ENCODE data around the gene SETD1B. TPM values are rescaled to one million over a fixed set of nuclear protein-coding genes. Genes with fewer than 3 reads are reported as not detected.

Gene SETD1B
- total and polyA plus RNA-seq, 4 experiments from 2014 or later = 0.13 to 69.3 (median 35.2) TPM

- H3K4me3 ChIP-seq (ENCODE audit: low read length in 2 of 2) = peak overlapping the region; percentile 47 to 61
- H3K4me1 ChIP-seq (ENCODE audit: insufficient read depth, low read length) = peaks cover 38% of the 10 kb centered on the region
- Mint-ChIP-seq H3K4me3 (peak overlapping the region; percentile 85 to 94 (median 88)), H3K4me1 (peaks cover 21 to 56% (median 34%) of the 10 kb centered on the region in 4 donors), H3K27ac (peak overlapping the region; percentile 87 to 96 (median 94)), H3K9me3 (peaks cover 0 to 3% (median 0%) of the 10 kb centered on the region in 8 donors), H3K36me3 (peaks cover 13 to 53% of the 10 kb centered on the region in 2 donors), H3K27me3 (no peaks in the 10 kb centered on the region)
- H3K27me3 ChIP-seq (ENCODE audit: insufficient read depth, low read length) = no peaks in the 10 kb centered on the region
- peak overlapping the region; percentile 91 for H3K27ac ChIP-seq (ENCODE audit: low read depth, low read length)
- H3K36me3 ChIP-seq (ENCODE audit: insufficient read depth, low read length) = peaks cover 21% of the 10 kb centered on the region
- intact Hi-C loops (cut with micrococcal nuclease) = no loop called here
- ChIA-PET POLR2A (ENCODE audit: partially characterized antibody) (interaction anchor here (1.7 to 44.6 kb wide), 5 partner anchors 8 to 127 kb away, joined by 7 to 2727 read pairs (median 117); partner anchors contain the start of genes PSMD9, RHOF, SETD1B and TMEM120B), CTCF (ENCODE audit: partially characterized antibody) (interaction anchor here (14.5 to 15.1 kb wide), 2 partner anchors 10 to 20 kb away, joined by 559 to 918 read pairs; partner anchors contain the start of gene SETD1B)
- H3K9me3 ChIP-seq (ENCODE audit: control insufficient read depth in 1 of 2, low read length in 2 of 2) = no peaks in the 10 kb centered on the region
- peak; percentile 58 to 76 (median 69) for DNase-seq
Observed at GRCh38 chr12:121799156-121799841, 4.5 kb upstream of the SETD1B start.

GRCh38 chr12:121799842-121800693, 3.7 kb upstream of the SETD1B start:
- H3K4me3 ChIP-seq (ENCODE audit: low read length in 2 of 2) = peak overlapping the region; percentile 47 to 61
- no peaks in the 10 kb centered on the region for H3K27me3 Mint-ChIP-seq
- H3K9me3 ChIP-seq (ENCODE audit: control insufficient read depth in 1 of 2, low read length in 2 of 2) = no peaks in the 10 kb centered on the region
- H3K27ac ChIP-seq (ENCODE audit: low read depth, low read length) = peak overlapping the region; percentile 91
- peaks cover 30% of the 10 kb centered on the region for H3K4me1 ChIP-seq (ENCODE audit: insufficient read depth, low read length)
- H3K9me3 Mint-ChIP-seq = peaks cover 0 to 3% (median 0%) of the 10 kb centered on the region in 8 donors
- H3K4me1 Mint-ChIP-seq = peaks cover 14 to 49% (median 26%) of the 10 kb centered on the region in 4 donors
- CTCF ChIA-PET (ENCODE audit: partially characterized antibody) = interaction anchor here (14.5 to 15.1 kb wide), 2 partner anchors 10 to 20 kb away, joined by 559 to 918 read pairs; partner anchors contain the start of gene SETD1B
- peaks cover 13 to 48% of the 10 kb centered on the region in 2 donors for H3K36me3 Mint-ChIP-seq
- H3K27ac Mint-ChIP-seq = peak overlapping the region; percentile 82 to 96 (median 92)
- H3K4me3 Mint-ChIP-seq = peak overlapping the region; percentile 85 to 94 (median 88)
- DNase-seq = peak; percentile 62 to 80 (median 66)
- POLR2A ChIA-PET (ENCODE audit: partially characterized antibody) = interaction anchor here (1.0 to 44.6 kb wide), 10 partner anchors 8 to 220 kb away, joined by 3 to 2727 read pairs (median 35); partner anchors contain the start of genes KDM2B, MORN3, ORAI1 and PSMD9
- H3K27me3 ChIP-seq (ENCODE audit: insufficient read depth, low read length) = no peaks in the 10 kb centered on the region
- intact Hi-C loops (cut with micrococcal nuclease) = no loop called here
- H3K36me3 ChIP-seq (ENCODE audit: insufficient read depth, low read length) = peaks cover 21% of the 10 kb centered on the region

GRCh38 chr12:121800694-121801594, 2.9 kb upstream of the SETD1B start:
- ChIA-PET POLR2A (ENCODE audit: partially characterized antibody) (interaction anchor here (1.0 to 44.6 kb wide), 18 partner anchors 7 to 1432 kb away, joined by 3 to 2727 read pairs (median 10); partner anchors contain the start of genes DIABLO, KDM2B, MORN3 and MPHOSPH9), CTCF (ENCODE audit: partially characterized antibody) (interaction anchor here (1.2 to 16.7 kb wide), 6 partner anchors 5 to 176 kb away, joined by 3 to 918 read pairs (median 284); partner anchors contain the start of genes PSMD9, RHOF and SETD1B)
- no peaks in the 10 kb centered on the region for H3K27me3 ChIP-seq (ENCODE audit: insufficient read depth, low read length)
- H3K27ac ChIP-seq (ENCODE audit: low read depth, low read length) = peak overlapping the region; percentile 91
- peak overlapping the region; percentile 98 for H3K4me3 ChIP-seq (ENCODE audit: low read length in 2 of 2)
- peak; percentile 73 to 78 (median 74) for DNase-seq
- Mint-ChIP-seq H3K27me3 (no peaks in the 10 kb centered on the region), H3K27ac (peak overlapping the region; percentile 98 to 99 (median 99)), H3K9me3 (peaks cover 0 to 3% (median 0%) of the 10 kb centered on the region in 8 donors), H3K4me3 (peak overlapping the region; percentile 92 to 99 (median 98)), H3K4me1 (peaks cover 14 to 47% (median 26%) of the 10 kb centered on the region in 4 donors), H3K36me3 (peaks cover 13 to 48% of the 10 kb centered on the region in 2 donors)
- H3K36me3 ChIP-seq (ENCODE audit: insufficient read depth, low read length) = peaks cover 21% of the 10 kb centered on the region
- peaks cover 26% of the 10 kb centered on the region for H3K4me1 ChIP-seq (ENCODE audit: insufficient read depth, low read length)
- intact Hi-C loops (cut with micrococcal nuclease) = no loop called here
- H3K9me3 ChIP-seq (ENCODE audit: control insufficient read depth in 1 of 2, low read length in 2 of 2) = no peaks in the 10 kb centered on the region

- peak overlapping the region; percentile 98 for H3K4me3 ChIP-seq (ENCODE audit: low read length in 2 of 2)
- no peaks in the 10 kb centered on the region for H3K27me3 Mint-ChIP-seq
- POLR2A ChIA-PET (ENCODE audit: partially characterized antibody) = interaction anchor here (0.7 to 44.6 kb wide), 22 partner anchors 6 to 1600 kb away, joined by 3 to 2727 read pairs (median 7); partner anchors contain the start of genes DIABLO, KDM2B, MPHOSPH9 and MTRFR
- H3K4me3 Mint-ChIP-seq = peak overlapping the region; percentile 92 to 99 (median 98)
- H3K9me3 ChIP-seq (ENCODE audit: control insufficient read depth in 1 of 2, low read length in 2 of 2) = no peaks in the 10 kb centered on the region
- peaks cover 17 to 56% (median 32%) of the 10 kb centered on the region in 4 donors for H3K4me1 Mint-ChIP-seq
- H3K27me3 ChIP-seq (ENCODE audit: insufficient read depth, low read length) = no peaks in the 10 kb centered on the region
- H3K4me1 ChIP-seq (ENCODE audit: insufficient read depth, low read length) = peaks cover 35% of the 10 kb centered on the region
- peak; percentile 76 to 82 (median 78) for DNase-seq
- H3K36me3 ChIP-seq (ENCODE audit: insufficient read depth, low read length) = peaks cover 17% of the 10 kb centered on the region
- intact Hi-C loops (cut with micrococcal nuclease) = loop anchor here (1.0 kb wide), 2 partner anchors 8 to 37 kb away; no protein-coding TSS in a partner anchor
- peaks cover 0 to 3% (median 0%) of the 10 kb centered on the region in 8 donors for H3K9me3 Mint-ChIP-seq
- H3K27ac Mint-ChIP-seq = peak overlapping the region; percentile 98 to 99 (median 99)
- H3K36me3 Mint-ChIP-seq = peaks cover 18 to 54% of the 10 kb centered on the region in 2 donors
- H3K27ac ChIP-seq (ENCODE audit: low read depth, low read length) = peak overlapping the region; percentile 91
- CTCF ChIA-PET (ENCODE audit: partially characterized antibody) = interaction anchor here (1.0 to 16.7 kb wide), 10 partner anchors 6 to 177 kb away, joined by 3 to 918 read pairs (median 4); partner anchors contain the start of genes CFAP251, PSMD9, RHOF and SETD1B
Observed at GRCh38 chr12:121801595-121802484, 2.0 kb upstream of the SETD1B start.

- Histone ChIP-seq H3K27me3 (ENCODE audit: insufficient read depth, low read length) (no peaks in the 10 kb centered on the region), H3K9me3 (ENCODE audit: control insufficient read depth in 1 of 2, low read length in 2 of 2) (no peaks in the 10 kb centered on the region), H3K4me3 (ENCODE audit: low read length in 2 of 2) (peak overlapping the region; percentile 98), H3K4me1 (ENCODE audit: insufficient read depth, low read length) (peaks cover 37% of the 10 kb centered on the region), H3K27ac (ENCODE audit: low read depth, low read length) (peak overlapping the region; percentile 91), H3K36me3 (ENCODE audit: insufficient read depth, low read length) (peaks cover 16% of the 10 kb centered on the region)
- intact Hi-C loops (cut with micrococcal nuclease) = loop anchor here (1.0 kb wide), 2 partner anchors 8 to 37 kb away; no protein-coding TSS in a partner anchor
- Mint-ChIP-seq H3K27ac (peak overlapping the region; percentile 98 to 99 (median 99)), H3K4me3 (peak overlapping the region; percentile 92 to 99 (median 98)), H3K36me3 (peaks cover 17 to 56% of the 10 kb centered on the region in 2 donors), H3K27me3 (no peaks in the 10 kb centered on the region), H3K4me1 (peaks cover 21 to 60% (median 36%) of the 10 kb centered on the region in 4 donors), H3K9me3 (peaks cover 0 to 3% (median 0%) of the 10 kb centered on the region in 8 donors)
- no peak for DNase-seq
- POLR2A ChIA-PET (ENCODE audit: partially characterized antibody) = interaction anchor here (0.7 to 44.6 kb wide), 24 partner anchors 6 to 1601 kb away, joined by 3 to 2727 read pairs (median 6); partner anchors contain the start of genes ABCB9, DIABLO, KDM2B and ORAI1
- CTCF ChIA-PET (ENCODE audit: partially characterized antibody) = interaction anchor here (1.0 to 16.7 kb wide), 10 partner anchors 6 to 178 kb away, joined by 3 to 918 read pairs (median 4); partner anchors contain the start of genes CFAP251, PSMD9, RHOF and SETD1B
Observed at GRCh38 chr12:121802485-121802842, 1.3 kb upstream of the SETD1B start.
